Measurements from ENCODE around the gene ENPP7. TPM values are rescaled to one million over a fixed set of nuclear protein-coding genes. Genes with fewer than 3 reads are reported as not detected.

The ENPP7 gene
- polyA plus RNA-seq, 3 donors: not detected

DNA sequence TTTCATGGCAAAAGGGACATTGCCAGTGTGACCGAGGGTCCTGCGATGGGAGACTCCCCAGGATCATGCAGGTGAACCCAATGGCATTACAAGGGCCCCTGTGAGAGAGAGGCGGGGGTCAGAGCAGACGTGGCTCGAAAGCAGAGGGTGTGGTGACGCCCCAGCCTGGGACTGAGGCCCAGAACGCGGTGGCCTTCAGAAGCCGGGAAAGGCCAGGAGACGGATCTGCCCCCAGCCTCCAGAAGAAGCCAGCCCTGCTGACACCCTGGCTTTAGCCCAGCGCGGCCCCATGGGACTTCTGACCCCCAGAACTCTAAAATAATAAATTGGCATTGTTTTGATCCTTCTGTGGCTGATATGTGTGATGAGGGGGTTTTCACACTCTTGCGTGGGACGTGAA lies 17.4 kb upstream of the ENPP7 start:
- no peak overlapping the region for H3K27ac ChIP-seq (ENCODE audit: low read depth in 1 of 2, low read length in 2 of 2)
- TF ChIP-seq, protein P1, sequence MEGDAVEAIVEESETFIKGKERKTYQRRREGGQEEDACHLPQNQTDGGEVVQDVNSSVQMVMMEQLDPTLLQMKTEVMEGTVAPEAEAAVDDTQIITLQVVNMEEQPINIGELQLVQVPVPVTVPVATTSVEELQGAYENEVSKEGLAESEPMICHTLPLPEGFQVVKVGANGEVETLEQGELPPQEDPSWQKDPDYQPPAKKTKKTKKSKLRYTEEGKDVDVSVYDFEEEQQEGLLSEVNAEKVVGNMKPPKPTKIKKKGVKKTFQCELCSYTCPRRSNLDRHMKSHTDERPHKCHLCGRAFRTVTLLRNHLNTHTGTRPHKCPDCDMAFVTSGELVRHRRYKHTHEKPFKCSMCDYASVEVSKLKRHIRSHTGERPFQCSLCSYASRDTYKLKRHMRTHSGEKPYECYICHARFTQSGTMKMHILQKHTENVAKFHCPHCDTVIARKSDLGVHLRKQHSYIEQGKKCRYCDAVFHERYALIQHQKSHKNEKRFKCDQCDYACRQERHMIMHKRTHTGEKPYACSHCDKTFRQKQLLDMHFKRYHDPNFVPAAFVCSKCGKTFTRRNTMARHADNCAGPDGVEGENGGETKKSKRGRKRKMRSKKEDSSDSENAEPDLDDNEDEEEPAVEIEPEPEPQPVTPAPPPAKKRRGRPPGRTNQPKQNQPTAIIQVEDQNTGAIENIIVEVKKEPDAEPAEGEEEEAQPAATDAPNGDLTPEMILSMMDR (IDR thresholded peaks at IDR 0.05): no peak
- no peaks in the 10 kb centered on the region for H3K4me1 ChIP-seq (ENCODE audit: control insufficient read depth in 1 of 2, insufficient read depth in 2 of 2, low read length in 2 of 2)
- Mint-ChIP-seq H3K36me3 (no peaks in the 10 kb centered on the region), H3K4me1 (peaks cover 4% of the 10 kb centered on the region), H3K9me3 (no peaks in the 10 kb centered on the region), H3K27ac (no peak overlapping the region), H3K4me3 (no peak overlapping the region), H3K27me3 (ENCODE audit: low read depth in 3 of 3) (peaks cover 6 to 16% (median 14%) of the 10 kb centered on the region in 3 donors)
- intact Hi-C loops (cut with micrococcal nuclease): no loop called here
- no peaks in the 10 kb centered on the region for H3K79me2 ChIP-seq (ENCODE audit: insufficient read depth, low read length)
- WGBS (ENCODE audit: insufficient coverage): 88% methylated on average over 10 of the region's 14 CpGs
- no peak for DNase-seq
- no peak overlapping the region for H3K4me3 ChIP-seq (replicated peaks in 1 of 3; ENCODE audit: low read depth in 2 of 3, low read length in 3 of 3)
- H3K27me3 ChIP-seq (ENCODE audit: control insufficient read depth in 2 of 2, insufficient read depth in 2 of 2, low read length in 2 of 2): no peaks in the 10 kb centered on the region
- H3K4me2 ChIP-seq (replicated peaks; ENCODE audit: extremely low read depth, low read length, poor library complexity, severe bottlenecking): no peak overlapping the region
- no peak overlapping the region for H2AFZ ChIP-seq (ENCODE audit: insufficient read depth, low read depth, low read length, poor library complexity, severe bottlenecking)
- no peaks in the 10 kb centered on the region for H3K9me3 ChIP-seq (replicated peaks in 1 of 2; ENCODE audit: control insufficient read depth in 1 of 2, insufficient read depth in 1 of 2, low read length in 2 of 2)
- no peak overlapping the region for H3K9ac ChIP-seq (ENCODE audit: insufficient read depth, low read length, poor library complexity, severe bottlenecking)
- H3K36me3 ChIP-seq (replicated peaks in 1 of 2; ENCODE audit: control insufficient read depth in 1 of 2, insufficient read depth in 2 of 2, low read length in 2 of 2): no peaks in the 10 kb centered on the region
- H4K20me1 ChIP-seq (ENCODE audit: insufficient read depth, low read length): no peaks in the 10 kb centered on the region

DNA sequence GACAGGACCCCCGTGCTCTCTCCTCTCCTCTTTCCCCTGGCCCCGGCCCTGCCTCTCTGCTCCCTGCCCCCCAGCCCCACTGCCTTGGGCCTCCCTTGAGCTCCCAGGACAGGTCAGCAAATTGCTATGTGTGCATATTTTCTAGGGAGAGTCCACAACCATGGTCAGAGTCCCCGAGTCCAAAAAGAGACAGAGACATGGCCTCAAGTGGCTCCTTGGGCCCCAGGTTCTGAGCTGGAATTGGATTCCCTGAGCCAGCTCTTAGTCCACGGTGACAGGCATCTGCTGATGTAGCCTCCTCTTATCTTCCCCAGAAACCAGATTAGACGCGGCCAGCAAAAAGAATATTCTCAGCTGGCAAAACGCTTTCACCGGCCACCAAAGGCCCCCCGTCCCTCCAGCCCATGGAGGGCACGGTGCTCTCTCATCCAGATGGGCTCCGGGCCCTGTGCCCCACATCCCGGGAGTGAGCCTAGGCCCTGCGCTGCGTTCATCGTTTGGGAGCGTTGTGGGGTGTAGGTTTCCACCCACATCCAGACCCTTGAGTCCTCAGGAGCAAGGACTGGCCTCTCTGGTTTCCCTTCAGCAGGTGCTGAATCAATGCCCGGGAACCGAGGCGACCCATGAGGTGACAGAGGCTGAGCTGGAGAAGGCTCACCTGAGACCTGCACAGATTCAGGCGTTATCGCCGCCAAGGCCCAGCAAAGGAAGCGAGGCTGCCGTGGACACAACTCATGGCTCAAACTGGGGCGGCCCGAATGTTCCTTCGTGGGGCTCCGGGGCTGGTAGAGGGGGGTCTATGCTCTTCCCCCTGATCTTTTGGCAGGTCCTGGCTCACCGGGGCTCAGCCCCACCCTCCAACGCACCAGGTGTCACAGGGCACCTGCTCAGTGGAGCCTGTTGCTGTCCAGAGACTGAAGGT lies 16.3 kb upstream of the ENPP7 start:
- WGBS (ENCODE audit: insufficient coverage): 88% methylated on average over 22 of the region's 30 CpGs
- no peaks in the 10 kb centered on the region for H3K4me1 ChIP-seq (ENCODE audit: control insufficient read depth in 1 of 2, insufficient read depth in 2 of 2, low read length in 2 of 2)
- no peak overlapping the region for H2AFZ ChIP-seq (ENCODE audit: insufficient read depth, low read depth, low read length, poor library complexity, severe bottlenecking)
- no peaks in the 10 kb centered on the region for H3K36me3 ChIP-seq (replicated peaks in 1 of 2; ENCODE audit: control insufficient read depth in 1 of 2, insufficient read depth in 2 of 2, low read length in 2 of 2)
- H3K36me3 Mint-ChIP-seq: no peaks in the 10 kb centered on the region
- intact Hi-C loops (cut with micrococcal nuclease): no loop called here
- H3K4me3 ChIP-seq (replicated peaks in 1 of 3; ENCODE audit: low read depth in 2 of 3, low read length in 3 of 3): no peak overlapping the region
- H3K27me3 ChIP-seq (ENCODE audit: control insufficient read depth in 2 of 2, insufficient read depth in 2 of 2, low read length in 2 of 2): no peaks in the 10 kb centered on the region
- TF ChIP-seq, protein P1 (IDR thresholded peaks at IDR 0.05): no peak
- H3K79me2 ChIP-seq (ENCODE audit: insufficient read depth, low read length): no peaks in the 10 kb centered on the region
- no peak for DNase-seq
- H3K4me1 Mint-ChIP-seq: no peaks in the 10 kb centered on the region
- no peak overlapping the region for H3K27ac Mint-ChIP-seq
- H3K27ac ChIP-seq (ENCODE audit: low read depth in 1 of 2, low read length in 2 of 2): no peak overlapping the region
- no peaks in the 10 kb centered on the region for H3K9me3 ChIP-seq (replicated peaks in 1 of 2; ENCODE audit: control insufficient read depth in 1 of 2, insufficient read depth in 1 of 2, low read length in 2 of 2)
- H4K20me1 ChIP-seq (ENCODE audit: insufficient read depth, low read length): no peaks in the 10 kb centered on the region
- H3K9me3 Mint-ChIP-seq: no peaks in the 10 kb centered on the region
- no peak overlapping the region for H3K9ac ChIP-seq (ENCODE audit: insufficient read depth, low read length, poor library complexity, severe bottlenecking)
- H3K4me2 ChIP-seq (replicated peaks; ENCODE audit: extremely low read depth, low read length, poor library complexity, severe bottlenecking): no peak overlapping the region
- H3K27me3 Mint-ChIP-seq (ENCODE audit: low read depth in 3 of 3): peaks cover 6 to 16% (median 12%) of the 10 kb centered on the region in 3 donors
- H3K4me3 Mint-ChIP-seq: no peak overlapping the region
